Upper lobe of left lung (tissue), 6 donors: Measurements from ENCODE around the gene PLEKHA8. TPM values are rescaled to one million over a fixed set of nuclear protein-coding genes. Genes with fewer than 3 reads are reported as not detected.
A peak's percentile ranks its signal among the peaks of the same experiment; 100 is the strongest.

Source experiments
- ATAC-seq, 2 donors: fragments of 200-7000 bp; cut with Tn5 transposase; one replicate each; pipeline ENCODE4 v1.9.1; 2022; ENCODE audit warnings: mild to moderate bottlenecking in 2 of 2, moderate library complexity in 2 of 2; ENCODE audit not compliant: low FRiP score in 2 of 2
- DNase-seq, 2 donors: peaks; one replicate each; pipeline ENCODE4 v3.0.0-alpha.2; 2019 to 2020
- H3K27ac ChIP-seq, 4 donors: fragments of 200-600 bp; sonication (generic); one replicate each; pipeline ENCODE4 v1.5.1; 2016 to 2019
- H3K27me3 ChIP-seq, 4 donors: fragments of 200-600 bp; sonication (generic); one replicate each; pipeline ENCODE4 v1.5.1; 2017 to 2019
- H3K36me3 ChIP-seq, 4 donors: fragments of 200-600 bp; sonication (generic); one replicate each; pipeline ENCODE4 v1.5.1; 2016 to 2019
- H3K4me1 ChIP-seq, 4 donors: fragments of 200-600 bp; sonication (generic); one replicate each; pipeline ENCODE4 v1.5.1; 2018 to 2019
- H3K4me3 ChIP-seq, 4 donors: fragments of 200-600 bp; sonication (generic); one replicate each; pipeline ENCODE4 v1.5.1; 2017 to 2019; ENCODE audit warnings: mild to moderate bottlenecking in 2 of 4, moderate library complexity in 1 of 4
- H3K9me3 ChIP-seq, 4 donors: fragments of 200-600 bp; sonication (generic); one replicate each; pipeline ENCODE4 v1.5.1; 2018 to 2019
- CTCF ChIP-seq, 6 experiments: fragments of 450-650 bp in 4 of 6; fragments of 200-600 bp in 2 of 6; sonication (generic) in 2 of 6; IDR thresholded peaks; one replicate each; pipeline ENCODE4 v1.5.1; 2016 to 2019; ENCODE audit warnings: antibody characterized with exemption in 6 of 6
- EP300 ChIP-seq, 4 donors: sonication (generic); formaldehyde crosslinking; IDR thresholded peaks; one replicate each; pipeline ENCODE4 v1.5.1; 2017; ENCODE audit warnings: antibody characterized with exemption in 4 of 4, control low read depth in 2 of 4
- POLR2A ChIP-seq, 4 donors: fragments of 450-650 bp; IDR thresholded peaks; one replicate each; pipeline ENCODE4 v1.5.1; 2016 to 2017; ENCODE audit warnings: antibody characterized with exemption in 4 of 4, mild to moderate bottlenecking in 2 of 4
- POLR2AphosphoS5 ChIP-seq, 2 donors: sonication (generic); formaldehyde crosslinking; IDR thresholded peaks; one replicate each; pipeline ENCODE4 v1.5.1; 2017; ENCODE audit warnings: antibody characterized with exemption in 2 of 2
- WGBS, 2 donors: methylation state at CpG; one replicate each; pipeline ENCODE4 v1.1.5; 2017 to 2018; 5-methylcytosine and 5-hydroxymethylcytosine counted together
- total RNA-seq, 6 donors: library from RNA; depleted of rRNA in 4 of 6; stranded (reverse); fragments of >200 nt in 4 of 6; gene quantifications; one replicate each; pipeline versions ENCODE4 v1.1.0 to v1.2.1, GENCODE V29; 2016 to 2021
- donor health status: DM: no; HTN: no; CAD: no; lungs with moderate emphysema.
- donor health status: DM: no; HTN: yes; CAD: no; lungs with severe emphysema.

PLEKHA8 gene
- total RNA-seq, 6 donors from 2014 or later = 5.8 to 22.0 (median 10.8) TPM

- peak overlapping the region; percentile 84 to 88 (median 87) for H3K27ac ChIP-seq
- H3K9me3 ChIP-seq = peaks cover 6 to 10% (median 9%) of the 10 kb centered on the region in 4 donors
- peaks cover 0 to 6% (median 0%) of the 10 kb centered on the region in 4 donors for H3K27me3 ChIP-seq
- DNase-seq (peak; percentile 59 to 93), ATAC-seq (peak; percentile 32 to 81)
- TF ChIP-seq POLR2A (IDR thresholded peaks at IDR 0.05) (peak in 1 of 4 donors; percentile 46), EP300 (IDR thresholded peaks at IDR 0.05) (no peak)
- no peaks in the 10 kb centered on the region for H3K36me3 ChIP-seq
- H3K4me3 ChIP-seq = peak overlapping the region; percentile 72 to 86 (median 79)
- H3K4me1 ChIP-seq = peaks cover 4 to 32% (median 7%) of the 10 kb centered on the region in 4 donors
- 17 to 21% methylated on average over 29 to 36 of the region's 75 CpGs for whole genome bisulfite sequencing, 2 donors
These were observed 39.6 kb upstream of the PLEKHA8 start for GRCh38 chr7:29988424-29989256.

GRCh38 chr7:29989257-29989995 lies 38.8 kb upstream of the PLEKHA8 start, which contains the start of gene SCRN1:
TSS of gene SCRN1 (minus strand) at chr7:29989801. CDS start at chr7:29969067, 20,734 bp downstream.
- no peaks in the 10 kb centered on the region for H3K36me3 ChIP-seq
- peaks cover 4 to 32% (median 7%) of the 10 kb centered on the region in 4 donors for H3K4me1 ChIP-seq
- H3K9me3 ChIP-seq = peaks cover 8 to 11% (median 10%) of the 10 kb centered on the region in 4 donors
- DNase-seq (peak; percentile 45 to 91), ATAC-seq (peak; percentile 63 to 74)
- 0% methylated on average over 1 to 12 of the region's 79 CpGs for WGBS, 2 donors
- H3K27me3 ChIP-seq = peaks cover 0 to 6% (median 0%) of the 10 kb centered on the region in 4 donors
- TF ChIP-seq CTCF (IDR thresholded peaks at IDR 0.05) = peak in 1 of 6 experiments; percentile 36
- TF ChIP-seq POLR2AphosphoS5 (IDR thresholded peaks at IDR 0.05) = no peak
- peak in 2 of 4 donors; percentile 36 to 44 for TF ChIP-seq POLR2A (IDR thresholded peaks at IDR 0.05)
- H3K4me3 ChIP-seq = peak within 1 kb of the TSS; percentile 72 to 86 (median 79)
- peak within 1 kb of the TSS; percentile 84 to 88 (median 87) for H3K27ac ChIP-seq

- H3K36me3 ChIP-seq = no peaks in the 10 kb centered on the region
- no peak overlapping the region for H3K4me3 ChIP-seq
- peaks cover 8 to 13% (median 10%) of the 10 kb centered on the region in 4 donors for H3K9me3 ChIP-seq
- 81 to 85% methylated on average over 4 of the region's 4 CpGs for WGBS, 2 donors
- DNase-seq (no peak), ATAC-seq (no peak)
- no peak overlapping the region for H3K27ac ChIP-seq
- H3K4me1 ChIP-seq = peaks cover 4 to 32% (median 7%) of the 10 kb centered on the region in 4 donors
- H3K27me3 ChIP-seq = peaks cover 0 to 6% (median 0%) of the 10 kb centered on the region in 4 donors
- TF ChIP-seq POLR2AphosphoS5 (IDR thresholded peaks at IDR 0.05) (no peak), CTCF (IDR thresholded peaks at IDR 0.05) (no peak), POLR2A (IDR thresholded peaks at IDR 0.05) (no peak), EP300 (IDR thresholded peaks at IDR 0.05) (no peak)
These were observed 37.3 kb upstream of the PLEKHA8 start for GRCh38 chr7:29990931-29991330.

GRCh38 chr7:29991937-29992336 lies 36.3 kb upstream of the PLEKHA8 start:
- Histone ChIP-seq H3K9me3 (peaks cover 8 to 19% (median 13%) of the 10 kb centered on the region in 4 donors), H3K4me1 (peaks cover 4 to 32% (median 7%) of the 10 kb centered on the region in 4 donors), H3K36me3 (no peaks in the 10 kb centered on the region), H3K4me3 (no peak overlapping the region), H3K27me3 (peaks cover 0 to 6% (median 0%) of the 10 kb centered on the region in 4 donors), H3K27ac (no peak overlapping the region)
- ATAC-seq (no peak), DNase-seq (no peak)
- WGBS, 2 donors = 92 to 95% methylated on average over 3 to 5 of the region's 5 CpGs
- TF ChIP-seq CTCF (IDR thresholded peaks at IDR 0.05) (no peak), POLR2A (IDR thresholded peaks at IDR 0.05) (no peak), POLR2AphosphoS5 (IDR thresholded peaks at IDR 0.05) (no peak), EP300 (IDR thresholded peaks at IDR 0.05) (no peak)

- 86 to 87% methylated on average over 4 of the region's 4 CpGs for WGBS, 2 donors
- no peak for ATAC-seq
These were observed 35.1 kb upstream of the PLEKHA8 start for GRCh38 chr7:29993140-29993539.

More at GRCh38 chr7:29993140-29993539, 35.1 kb upstream of the PLEKHA8 start:
- no peak overlapping the region for H3K4me3 ChIP-seq
- H3K4me1 ChIP-seq = peaks cover 0 to 20% (median 2%) of the 10 kb centered on the region in 4 donors
- TF ChIP-seq EP300 (IDR thresholded peaks at IDR 0.05) (no peak), POLR2A (IDR thresholded peaks at IDR 0.05) (no peak), POLR2AphosphoS5 (IDR thresholded peaks at IDR 0.05) (no peak), CTCF (IDR thresholded peaks at IDR 0.05) (no peak)
- no peaks in the 10 kb centered on the region for H3K36me3 ChIP-seq
- H3K27ac ChIP-seq = no peak overlapping the region
- peaks cover 8 to 20% (median 13%) of the 10 kb centered on the region in 4 donors for H3K9me3 ChIP-seq
- H3K27me3 ChIP-seq = peaks cover 0 to 6% (median 0%) of the 10 kb centered on the region in 4 donors
- DNase-seq = no peak
